Activated CD8-positive, alpha-beta memory T cell treated with anti-CD3 and anti-CD28 coated beads, Interleukin-2, amount 50 U/mL, for 24 hours (primary cell): ENCODE results near the gene LGSN.
"Not testable (repeated sequence)": the region's sequence is repeated elsewhere in the genome, so short reads cannot be mapped to it uniquely, and the experiment has no call there.

Experiments
- DNase-seq: peaks from one replicate; pipeline ENCODE4 v3.0.0-alpha.2; 2020; ENCODE audit errors: extremely low read depth

The LGSN gene

GRCh38 chr6:63306420-63306819 is 13.4 kb downstream of the LGSN start:
- DNase-seq: no peak

- no peak for DNase-seq
Measured at GRCh38 chr6:63305277-63305676, 14.5 kb downstream of the LGSN start.

GRCh38 chr6:63303476-63303875 is 16.3 kb downstream of the LGSN start:
- DNase-seq: no peak

GRCh38 chr6:63299667-63300066 is 20.1 kb downstream of the LGSN start:
- DNase-seq: no peak

- no peak for DNase-seq
Measured at GRCh38 chr6:63295553-63296194, 24.1 kb downstream of the LGSN start.

- no peak for DNase-seq
Measured at GRCh38 chr6:63290492-63291058, 29.2 kb downstream of the LGSN start.

- DNase-seq: no peak
Measured at GRCh38 chr6:63289269-63289872, 30.4 kb downstream of the LGSN start.

GRCh38 chr6:63280639-63281180 is 39.1 kb downstream of the LGSN start:
- no peak for DNase-seq

- no peak for DNase-seq
Measured at GRCh38 chr6:63278916-63279315, 40.9 kb downstream of the LGSN start.

- no peak for DNase-seq
Measured at GRCh38 chr6:63275953-63276352, 43.8 kb downstream of the LGSN start.

GRCh38 chr6:63274795-63275430 is 44.9 kb downstream of the LGSN start:
- not testable (repeated sequence) for DNase-seq

GRCh38 chr6:63272397-63272796 is 47.4 kb downstream of the LGSN start:
- no peak for DNase-seq

- DNase-seq: no peak
Measured at GRCh38 chr6:63269470-63269869, 50.3 kb downstream of the LGSN start.

GRCh38 chr6:63268574-63268973 is 51.2 kb downstream of the LGSN start:
- DNase-seq: no peak

GRCh38 chr6:63267828-63268227 is 52.0 kb downstream of the LGSN start:
- DNase-seq: no peak

GRCh38 chr6:63267046-63267445 is 52.7 kb downstream of the LGSN start:
- no peak for DNase-seq

GRCh38 chr6:63263444-63263843 is 56.3 kb downstream of the LGSN start:
- DNase-seq: no peak

GRCh38 chr6:63261820-63262219 is 58.0 kb downstream of the LGSN start:
- no peak for DNase-seq

GRCh38 chr6:63259153-63259552 is 60.6 kb downstream of the LGSN start:
- no peak for DNase-seq

GRCh38 chr6:63249875-63250482 is 69.8 kb downstream of the LGSN start:
- no peak for DNase-seq

- DNase-seq: no peak
Measured at GRCh38 chr6:63246581-63246980, 73.2 kb downstream of the LGSN start.

- no peak for DNase-seq
Measured at GRCh38 chr6:63245909-63246308, 73.9 kb downstream of the LGSN start.
